DMS 273 treated with DMSO at 0.1 percent for 48 hours (cell line): ENCODE data around the gene SERPIND1.
A peak's percentile ranks its signal among the peaks of the same experiment; 100 is the strongest.

ENCODE experiments used
- DNase-seq: peaks from one replicate; lab custom pipeline; 2025; lab: John Stamatoyannopoulos, UW

The SERPIND1 gene

GRCh38 chr22:20774882-20775281 lies 969 bp downstream of the SERPIND1 start:
- no peak for DNase-seq

- DNase-seq, result no peak
Measured at GRCh38 chr22:20775342-20775895, 1.5 kb downstream of the SERPIND1 start.

DNA sequence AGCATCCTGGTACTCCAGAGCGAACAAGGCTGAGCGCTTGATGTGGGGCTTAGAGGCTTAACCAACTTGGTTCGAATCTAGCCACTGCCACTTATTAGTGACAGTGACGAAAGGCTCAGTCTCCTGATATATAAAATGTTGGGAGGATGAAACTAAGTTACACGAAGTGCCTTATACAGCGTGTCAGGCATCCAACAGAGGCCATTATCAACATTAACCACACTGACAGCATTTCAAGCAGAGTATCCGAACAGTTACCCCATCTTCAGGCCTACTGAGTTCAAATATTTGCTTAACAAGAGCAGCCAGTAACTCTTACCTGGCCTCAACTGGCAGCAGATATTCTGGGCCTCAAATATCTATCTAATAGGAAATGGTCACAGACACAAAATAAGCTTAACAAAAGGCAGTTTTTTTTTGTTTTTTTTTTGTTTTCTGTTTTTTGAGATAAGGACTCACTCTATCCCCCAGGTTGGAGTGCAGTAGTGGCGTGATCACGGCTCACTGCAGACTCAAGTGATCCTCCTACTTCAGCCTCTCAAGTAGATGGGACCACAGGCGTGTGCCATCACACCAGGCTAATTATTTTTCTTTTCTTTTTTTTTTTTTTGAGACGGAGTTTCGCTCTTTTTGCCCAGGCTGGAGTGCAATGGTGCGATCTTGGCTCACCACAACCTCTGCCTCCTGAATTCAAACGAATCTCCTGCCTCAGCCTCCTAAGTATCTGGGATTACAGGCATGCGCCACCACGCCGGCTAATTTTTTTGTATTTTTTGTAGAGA lies 2.9 kb downstream of the SERPIND1 start:
- no peak for DNase-seq

- no peak for DNase-seq
Measured at GRCh38 chr22:20777420-20778177, 3.7 kb downstream of the SERPIND1 start.

- DNase-seq, result no peak
Measured at GRCh38 chr22:20779014-20779817, 5.3 kb downstream of the SERPIND1 start.

GRCh38 chr22:20779818-20780158 lies 5.9 kb downstream of the SERPIND1 start:
- DNase-seq, result no peak

DNA sequence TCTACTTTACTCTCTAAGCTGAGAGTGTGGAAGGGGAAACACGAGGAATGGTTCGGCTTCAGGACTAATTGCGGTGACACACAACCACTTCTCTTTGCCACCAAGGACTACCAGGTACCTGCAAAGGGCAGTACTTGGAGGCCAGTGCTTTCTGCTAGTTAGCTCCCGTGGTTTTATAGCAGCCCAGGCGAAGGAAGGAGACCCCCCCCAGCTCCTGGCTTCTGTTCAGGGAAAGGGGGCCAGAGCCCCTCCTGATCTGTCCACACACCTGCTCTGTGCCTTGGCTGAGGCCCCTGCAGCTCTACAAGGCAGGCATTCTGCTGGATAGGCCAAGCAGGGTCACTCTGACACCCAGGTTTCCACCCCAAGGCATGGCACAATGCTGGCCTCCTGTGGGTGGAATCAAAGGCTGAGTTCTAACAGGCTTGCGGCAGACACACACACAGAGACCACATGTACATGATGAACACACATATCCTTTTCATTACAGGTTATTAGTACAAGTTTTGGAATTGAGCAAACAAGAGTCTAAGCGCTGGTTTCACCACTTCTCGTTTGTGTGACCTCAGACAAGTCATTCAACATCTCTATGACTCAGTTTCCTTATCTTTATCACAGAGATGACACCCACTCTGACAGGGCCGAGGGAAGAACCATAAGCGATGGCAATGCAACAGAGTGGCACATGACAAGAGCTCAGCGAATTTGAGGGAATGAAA lies 7.5 kb downstream of the SERPIND1 start:
- no peak for DNase-seq

- no peak for DNase-seq
Measured at GRCh38 chr22:20782083-20782482, 8.2 kb downstream of the SERPIND1 start.

- DNase-seq, result no peak
Measured at GRCh38 chr22:20782596-20783299, 8.8 kb downstream of the SERPIND1 start.

GRCh38 chr22:20783300-20783673 lies 9.4 kb downstream of the SERPIND1 start:
- DNase-seq, result no peak

DNA sequence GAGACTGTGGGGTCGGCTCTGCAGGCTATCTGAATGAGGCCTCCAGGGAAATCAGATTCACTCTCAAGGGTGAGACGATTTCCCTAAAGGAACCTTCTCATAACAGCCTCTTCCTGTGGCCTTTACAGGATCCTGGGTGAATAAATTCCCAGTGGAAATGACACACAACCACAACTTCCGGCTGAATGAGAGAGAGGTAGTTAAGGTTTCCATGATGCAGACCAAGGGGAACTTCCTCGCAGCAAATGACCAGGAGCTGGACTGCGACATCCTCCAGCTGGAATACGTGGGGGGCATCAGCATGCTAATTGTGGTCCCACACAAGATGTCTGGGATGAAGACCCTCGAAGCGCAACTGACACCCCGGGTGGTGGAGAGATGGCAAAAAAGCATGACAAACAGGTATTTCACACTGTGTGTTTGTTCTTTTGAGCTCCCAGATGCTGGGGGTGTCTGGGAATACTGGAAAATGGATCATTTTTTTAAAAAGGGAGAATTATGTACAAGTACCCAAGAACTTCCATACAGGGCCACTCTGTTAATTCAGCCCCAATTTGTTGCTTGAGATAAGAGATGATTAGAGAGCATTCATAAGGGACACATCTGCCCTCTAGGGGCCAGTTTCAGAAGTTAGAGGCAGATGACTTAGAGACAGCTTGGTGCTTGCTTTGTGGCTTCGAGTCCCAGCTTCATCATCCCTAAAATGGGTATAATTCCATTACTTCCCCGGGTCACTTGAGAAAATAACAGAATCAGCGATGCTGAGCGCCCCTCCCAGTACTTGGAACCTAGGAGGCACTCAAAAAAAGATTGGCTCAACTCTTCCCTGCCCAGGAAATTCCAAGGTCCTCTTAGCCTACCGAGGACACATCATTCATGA lies 10.2 kb downstream of the SERPIND1 start:
- DNase-seq, result peak; percentile 1

GRCh38 chr22:20785415-20785814 lies 11.5 kb downstream of the SERPIND1 start:
- DNase-seq, result no peak

DNA sequence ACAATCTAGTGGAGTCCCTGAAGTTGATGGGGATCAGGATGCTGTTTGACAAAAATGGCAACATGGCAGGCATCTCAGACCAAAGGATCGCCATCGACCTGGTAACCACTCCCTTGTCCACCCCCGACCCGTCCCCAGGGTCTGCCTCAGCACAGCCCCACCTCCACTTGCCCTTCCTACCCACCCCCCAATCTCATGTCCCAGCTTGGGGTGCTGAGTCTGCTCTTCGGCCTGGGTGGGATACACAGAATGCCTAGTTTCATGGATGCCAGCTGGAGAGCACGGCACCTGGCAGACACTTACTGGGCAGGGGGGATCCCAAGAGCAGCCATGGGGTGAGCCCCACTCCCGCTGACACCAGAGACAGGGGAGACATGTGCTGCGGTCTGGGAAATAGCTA lies 12.1 kb downstream of the SERPIND1 start:
- no peak for DNase-seq

DNA sequence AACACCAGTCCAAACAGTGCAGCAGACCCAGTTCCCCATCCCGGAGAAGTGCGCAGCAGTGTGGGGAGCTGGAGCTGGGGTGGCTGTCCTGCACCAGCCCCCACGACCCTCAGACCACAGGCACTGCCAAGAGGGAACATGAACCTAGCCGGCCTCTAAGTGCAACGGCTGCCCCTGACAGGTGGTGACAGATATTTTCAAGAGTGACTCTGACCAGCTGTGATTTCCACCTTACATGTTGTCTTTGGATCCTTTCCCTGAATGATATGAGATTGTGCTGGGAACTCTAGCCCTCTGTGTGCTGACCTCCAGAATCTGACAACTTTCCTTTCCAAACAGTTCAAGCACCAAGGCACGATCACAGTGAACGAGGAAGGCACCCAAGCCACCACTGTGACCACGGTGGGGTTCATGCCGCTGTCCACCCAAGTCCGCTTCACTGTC lies 12.6 kb downstream of the SERPIND1 start:
- peak; percentile 4 for DNase-seq

DNA sequence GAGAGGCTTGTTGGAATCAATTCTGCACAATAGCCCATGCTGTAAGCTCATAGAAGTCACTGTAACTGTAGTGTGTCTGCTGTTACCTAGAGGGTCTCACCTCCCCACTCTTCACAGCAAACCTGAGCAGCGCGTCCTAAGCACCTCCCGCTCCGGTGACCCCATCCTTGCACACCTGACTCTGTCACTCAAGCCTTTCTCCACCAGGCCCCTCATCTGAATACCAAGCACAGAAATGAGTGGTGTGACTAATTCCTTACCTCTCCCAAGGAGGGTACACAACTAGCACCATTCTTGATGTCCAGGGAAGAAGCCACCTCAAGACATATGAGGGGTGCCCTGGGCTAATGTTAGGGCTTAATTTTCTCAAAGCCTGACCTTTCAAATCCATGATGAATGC lies 13.3 kb downstream of the SERPIND1 start:
- DNase-seq, result no peak

GRCh38 chr22:20787746-20788626 lies 14.1 kb downstream of the SERPIND1 start:
- no peak for DNase-seq

GRCh38 chr22:20788627-20789344 lies 14.9 kb downstream of the SERPIND1 start:
- DNase-seq, result no peak

GRCh38 chr22:20792221-20792965 lies 18.5 kb downstream of the SERPIND1 start:
- DNase-seq, result no peak
